ENCODE results near the gene SORBS1.

- TF ChIP-seq IRF2 (CRISPR knock-in tag; IDR thresholded peaks at IDR 0.05; ENCODE audit: borderline replicate concordance, low read depth) (no peak), ZBTB21 (CRISPR knock-in tag; IDR thresholded peaks at IDR 0.05; ENCODE audit: borderline replicate concordance) (no peak), CREB1 (CRISPR knock-in tag; IDR thresholded peaks at IDR 0.05) (no peak), JUN (CRISPR knock-in tag; IDR thresholded peaks at IDR 0.05) (no peak), MXD4 (CRISPR knock-in tag; IDR thresholded peaks at IDR 0.05; ENCODE audit: borderline replicate concordance) (no peak), AFF4 (CRISPR knock-in tag; IDR thresholded peaks at IDR 0.05; ENCODE audit: borderline replicate concordance) (no peak), ZNF263 (CRISPR knock-in tag; IDR thresholded peaks at IDR 0.05; ENCODE audit: low read depth) (no peak), NFE2L1 (CRISPR knock-in tag; IDR thresholded peaks at IDR 0.05) (no peak), KAT7 (CRISPR knock-in tag; IDR thresholded peaks at IDR 0.05; ENCODE audit: borderline replicate concordance) (no peak), ZNF423 (CRISPR knock-in tag; IDR thresholded peaks at IDR 0.05) (no peak), SMAD4 (CRISPR knock-in tag; IDR thresholded peaks at IDR 0.05) (no peak), MAX (CRISPR knock-in tag; IDR thresholded peaks at IDR 0.05) (no peak), NR1H2 (CRISPR knock-in tag; IDR thresholded peaks at IDR 0.05) (no peak)
- TF ChIP-seq, protein P1, sequence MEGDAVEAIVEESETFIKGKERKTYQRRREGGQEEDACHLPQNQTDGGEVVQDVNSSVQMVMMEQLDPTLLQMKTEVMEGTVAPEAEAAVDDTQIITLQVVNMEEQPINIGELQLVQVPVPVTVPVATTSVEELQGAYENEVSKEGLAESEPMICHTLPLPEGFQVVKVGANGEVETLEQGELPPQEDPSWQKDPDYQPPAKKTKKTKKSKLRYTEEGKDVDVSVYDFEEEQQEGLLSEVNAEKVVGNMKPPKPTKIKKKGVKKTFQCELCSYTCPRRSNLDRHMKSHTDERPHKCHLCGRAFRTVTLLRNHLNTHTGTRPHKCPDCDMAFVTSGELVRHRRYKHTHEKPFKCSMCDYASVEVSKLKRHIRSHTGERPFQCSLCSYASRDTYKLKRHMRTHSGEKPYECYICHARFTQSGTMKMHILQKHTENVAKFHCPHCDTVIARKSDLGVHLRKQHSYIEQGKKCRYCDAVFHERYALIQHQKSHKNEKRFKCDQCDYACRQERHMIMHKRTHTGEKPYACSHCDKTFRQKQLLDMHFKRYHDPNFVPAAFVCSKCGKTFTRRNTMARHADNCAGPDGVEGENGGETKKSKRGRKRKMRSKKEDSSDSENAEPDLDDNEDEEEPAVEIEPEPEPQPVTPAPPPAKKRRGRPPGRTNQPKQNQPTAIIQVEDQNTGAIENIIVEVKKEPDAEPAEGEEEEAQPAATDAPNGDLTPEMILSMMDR (IDR thresholded peaks at IDR 0.05): no peak
Measured at GRCh38 chr10:95286707-95287106, 274.5 kb downstream of the SORBS1 start.

Measured in WTC11 (cell line).